ENCODE data around the gene HOXB3.

HOXB3 gene

DNA sequence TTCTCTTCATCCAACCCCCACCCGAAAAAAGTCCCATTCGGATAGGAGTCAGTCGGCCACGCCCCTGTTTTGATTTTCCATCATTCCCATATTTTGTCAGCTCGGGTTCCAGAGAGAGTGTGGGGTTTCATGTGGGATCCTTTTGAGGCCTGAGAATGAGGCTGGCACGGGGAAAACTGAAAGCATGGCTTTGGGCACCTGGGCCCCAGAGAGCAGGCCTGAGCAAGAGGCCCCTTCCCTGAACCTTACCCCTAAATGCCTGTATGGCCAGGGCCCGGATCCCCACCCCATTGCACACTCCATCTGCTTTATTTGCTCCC is 7.3 kb downstream of the HOXB3 start:
- DNase-seq = no peak

DNA sequence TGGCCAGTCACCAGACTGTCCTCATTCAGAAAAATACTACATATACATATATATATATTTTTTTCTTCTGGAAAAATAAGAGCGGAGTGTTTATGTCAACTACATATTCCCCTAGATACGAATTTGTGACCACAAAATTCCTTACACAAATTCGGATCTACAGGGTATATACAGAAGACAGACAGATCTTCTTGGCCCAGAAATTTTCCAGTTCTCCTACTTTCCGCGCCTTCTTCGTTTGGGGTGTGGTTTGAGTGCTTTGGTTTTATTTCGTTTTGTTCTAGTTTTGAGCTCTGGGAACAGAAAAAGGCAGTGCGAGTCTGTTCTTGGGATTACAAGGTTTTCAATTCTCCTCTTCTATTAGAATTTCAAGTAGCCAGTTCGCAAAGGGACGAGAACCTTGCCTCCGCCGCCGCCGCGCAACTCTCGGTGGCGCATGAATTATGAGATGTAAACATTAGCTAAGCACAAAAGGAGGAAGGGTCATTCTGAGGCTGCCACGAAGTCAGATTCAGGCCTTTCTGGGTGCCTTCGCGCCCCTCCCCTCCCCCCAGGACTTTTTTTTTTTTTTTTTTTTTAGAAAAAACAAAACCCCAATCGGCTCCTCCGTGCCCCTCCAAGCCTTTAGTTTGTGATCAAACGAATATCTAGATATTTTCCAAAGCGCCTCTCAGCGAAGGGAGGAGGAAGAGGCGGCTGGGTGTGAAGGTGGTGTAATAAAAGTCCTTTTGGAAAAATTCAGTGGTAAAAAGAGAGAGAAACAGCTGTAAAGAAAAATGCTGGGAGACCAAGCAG is 10.1 kb downstream of the HOXB3 start:
- no peak for DNase-seq

DNA sequence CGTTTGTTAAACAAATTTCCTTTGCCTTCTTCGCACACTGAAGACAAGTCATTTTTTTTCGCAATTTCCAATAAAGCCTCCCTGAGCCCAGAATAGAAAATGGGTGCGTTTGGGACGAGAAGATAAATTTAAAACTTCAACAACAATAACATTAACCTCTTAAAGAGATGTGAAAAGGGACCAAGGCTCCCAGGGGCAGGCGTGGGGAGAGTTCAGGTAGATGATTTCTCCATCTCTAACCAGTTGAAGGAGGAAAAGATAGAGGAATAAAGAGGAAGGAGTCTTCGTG is 10.6 kb downstream of the HOXB3 start:
- DNase-seq = no peak

DNA sequence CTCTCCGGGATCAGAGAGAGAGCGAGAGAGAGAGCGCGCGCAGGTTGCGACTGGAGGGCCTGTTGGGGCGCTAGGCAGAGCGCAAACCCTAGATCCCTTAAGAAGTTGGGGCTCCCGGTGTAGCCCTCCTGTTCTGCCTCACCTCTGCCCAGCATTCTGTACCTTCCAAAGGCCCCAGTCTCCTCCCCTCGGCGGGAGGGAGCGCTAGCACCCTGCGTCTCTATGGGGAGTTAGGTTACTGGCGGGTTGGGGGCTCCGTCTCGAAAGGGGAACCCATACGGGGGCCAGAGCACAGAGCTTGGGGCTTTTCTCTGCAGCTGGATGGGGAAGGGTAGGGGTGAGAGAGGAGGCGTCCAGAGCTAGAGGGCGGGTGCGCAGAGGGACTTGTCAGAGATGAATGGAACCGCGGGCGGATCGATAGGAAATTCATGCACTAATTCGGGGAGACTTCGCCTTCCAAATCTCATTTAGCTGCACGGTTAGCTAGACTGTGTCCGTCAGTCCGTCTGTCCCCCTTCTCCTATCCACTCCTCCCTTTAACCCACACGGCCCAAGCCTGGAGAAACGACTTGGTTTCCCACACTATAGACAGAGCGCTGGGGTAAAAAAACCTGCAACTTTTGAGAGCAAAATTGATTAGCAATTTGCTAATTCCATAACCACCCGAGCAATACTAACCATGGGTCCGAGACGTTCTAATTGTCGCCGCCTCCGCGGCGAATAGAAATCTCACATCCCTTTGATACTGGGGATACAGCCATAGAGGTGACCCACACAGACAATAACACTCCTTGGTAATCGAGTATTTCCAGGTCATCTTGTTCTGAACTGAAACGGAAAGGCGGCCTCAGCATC is 11.2 kb downstream of the HOXB3 start:
- DNase-seq = no peak

DNA sequence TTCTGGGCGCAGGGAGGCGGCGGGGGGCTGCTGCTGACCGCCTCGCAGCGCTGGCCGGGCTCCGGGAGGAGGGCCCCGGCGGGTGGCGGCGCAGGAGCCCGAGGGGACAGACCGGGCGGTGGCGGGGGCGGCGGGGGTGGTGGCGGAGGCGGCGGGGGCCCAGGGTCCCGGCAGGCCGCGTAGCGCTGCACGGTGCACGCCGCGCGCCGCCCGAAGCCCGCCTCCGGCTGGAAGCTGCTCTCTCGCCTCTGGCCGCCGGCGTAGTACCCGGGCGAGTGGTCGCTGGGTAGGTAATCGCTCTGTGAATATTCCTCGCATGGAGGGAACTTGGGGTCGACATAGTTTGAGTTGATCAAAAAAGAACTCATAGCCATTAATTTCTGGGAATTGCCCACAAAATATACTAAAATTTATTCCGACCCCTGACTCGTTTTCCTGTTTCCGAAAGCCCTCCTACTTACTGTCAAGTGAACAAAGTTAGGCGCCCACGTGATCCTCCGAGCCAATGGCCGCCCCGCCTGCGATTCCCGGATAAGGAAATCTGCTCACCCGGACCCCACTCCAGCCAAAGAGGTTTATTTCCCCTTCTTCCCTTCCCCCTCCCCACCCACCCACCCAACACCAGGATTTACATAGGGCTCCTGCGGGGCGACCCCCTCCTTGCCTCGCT is 12.0 kb downstream of the HOXB3 start, which contains the start of gene HOXB4:
Gene HOXB4, minus strand, starts transcription at position 405 of the 670 bp plus-strand sequence. Its CDS starts 31 bp downstream, at position 374.
- peak; percentile 63 for DNase-seq

DNA sequence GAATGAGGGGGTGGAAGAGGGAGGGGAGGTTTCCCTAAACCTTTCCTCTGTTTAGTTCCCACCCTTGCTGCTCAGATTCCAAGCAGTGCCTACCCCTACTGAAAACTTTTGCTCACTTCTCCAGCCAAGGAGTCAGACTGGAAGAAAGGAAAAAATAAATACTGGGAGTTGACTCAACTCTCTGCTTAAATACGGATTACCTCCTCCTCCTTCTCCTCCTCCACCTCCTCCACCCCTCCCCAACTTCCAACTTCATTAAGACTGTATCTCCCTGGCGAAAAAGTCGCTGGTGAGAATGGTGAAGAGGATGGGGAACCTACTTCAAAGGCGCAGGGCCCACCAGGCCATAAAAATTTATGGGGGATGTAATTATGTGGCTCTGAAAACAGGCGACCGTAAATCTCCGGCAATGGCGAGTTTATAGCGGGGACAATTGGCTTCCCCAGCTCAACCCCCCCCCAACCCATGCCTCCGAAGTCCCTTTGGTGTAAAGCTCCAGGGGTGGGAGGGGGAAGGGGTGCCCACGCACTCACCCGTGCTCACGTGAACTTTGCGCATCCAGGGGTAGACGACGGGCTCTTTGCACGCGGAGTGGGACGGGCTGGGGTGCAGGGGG is 12.6 kb downstream of the HOXB3 start:
- no peak for DNase-seq

DNA sequence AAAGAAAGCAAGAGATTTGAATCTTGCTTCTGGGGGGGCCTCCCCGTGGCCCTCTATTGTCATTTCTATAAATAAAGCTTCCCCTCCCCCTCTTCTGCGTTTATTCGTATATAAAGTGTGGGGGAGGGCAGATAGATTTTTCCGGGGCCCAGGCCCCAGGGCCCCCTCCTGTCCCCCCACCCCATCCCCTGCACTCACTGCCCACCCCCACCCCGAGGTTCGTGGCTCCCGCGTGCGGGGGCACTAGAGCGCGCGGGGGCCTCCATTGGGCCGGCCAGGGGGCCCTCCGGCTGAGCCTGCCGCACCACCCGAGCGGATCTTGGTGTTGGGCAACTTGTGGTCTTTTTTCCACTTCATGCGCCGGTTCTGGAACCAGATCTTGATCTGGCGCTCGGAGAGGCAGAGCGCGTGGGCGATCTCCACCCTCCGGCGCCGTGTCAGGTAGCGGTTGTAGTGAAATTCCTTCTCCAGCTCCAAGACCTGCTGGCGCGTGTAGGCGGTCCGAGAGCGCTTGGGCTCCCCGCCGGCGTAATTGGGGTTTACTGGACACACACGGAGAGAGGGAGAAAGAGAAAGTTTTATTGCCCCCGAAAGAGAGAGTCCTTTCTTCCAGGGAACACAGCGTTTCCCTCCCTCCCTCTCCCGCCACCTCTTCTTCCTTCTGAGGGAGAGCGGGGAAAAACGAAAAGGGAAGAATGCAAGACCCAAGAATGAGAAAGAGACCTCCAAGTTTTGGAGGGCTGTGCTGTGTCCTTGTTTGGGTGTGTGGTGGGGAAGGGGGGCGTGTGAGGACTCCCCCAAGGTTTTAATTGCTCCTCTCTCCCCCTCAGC is 13.3 kb downstream of the HOXB3 start:
- DNase-seq = no peak

DNA sequence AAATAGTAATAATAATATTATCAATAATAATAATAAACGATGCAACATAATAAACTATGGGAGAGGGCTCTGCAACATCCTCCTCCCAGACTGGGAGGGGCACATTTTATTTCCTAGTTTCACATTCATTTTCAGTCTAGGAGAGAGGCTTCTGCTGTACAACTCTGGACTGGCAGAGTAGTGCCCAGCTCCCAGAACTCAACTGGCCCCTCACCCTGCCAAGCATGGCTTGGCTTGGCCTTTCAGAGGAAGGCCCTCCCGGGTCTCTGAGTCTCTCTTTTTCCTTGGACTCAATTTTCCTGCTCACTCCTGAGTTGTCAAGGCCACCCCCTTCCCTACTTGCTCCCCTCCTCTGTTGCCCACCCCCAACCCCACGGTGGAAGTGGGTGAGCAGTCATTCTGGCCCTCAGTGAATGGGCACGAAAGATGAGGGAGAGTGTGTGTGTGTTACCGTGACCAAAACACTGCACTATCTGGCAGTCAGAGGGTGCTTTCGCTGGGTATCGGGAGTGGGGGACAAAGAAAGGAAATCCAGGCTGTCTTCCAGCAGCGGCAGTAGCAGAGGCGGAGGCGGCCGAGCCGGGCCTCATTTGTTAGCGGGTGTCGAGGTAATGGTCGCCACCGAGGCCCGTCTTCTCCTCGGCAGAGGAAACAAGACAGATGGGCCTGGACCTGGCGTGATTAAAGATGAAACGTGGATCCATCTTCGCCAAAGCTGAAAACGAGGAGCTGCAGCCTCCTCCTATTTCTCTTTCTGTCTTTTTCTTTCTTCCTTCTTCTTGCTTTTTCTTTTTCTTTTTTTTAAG is 14.2 kb downstream of the HOXB3 start:
- no peak for DNase-seq

DNA sequence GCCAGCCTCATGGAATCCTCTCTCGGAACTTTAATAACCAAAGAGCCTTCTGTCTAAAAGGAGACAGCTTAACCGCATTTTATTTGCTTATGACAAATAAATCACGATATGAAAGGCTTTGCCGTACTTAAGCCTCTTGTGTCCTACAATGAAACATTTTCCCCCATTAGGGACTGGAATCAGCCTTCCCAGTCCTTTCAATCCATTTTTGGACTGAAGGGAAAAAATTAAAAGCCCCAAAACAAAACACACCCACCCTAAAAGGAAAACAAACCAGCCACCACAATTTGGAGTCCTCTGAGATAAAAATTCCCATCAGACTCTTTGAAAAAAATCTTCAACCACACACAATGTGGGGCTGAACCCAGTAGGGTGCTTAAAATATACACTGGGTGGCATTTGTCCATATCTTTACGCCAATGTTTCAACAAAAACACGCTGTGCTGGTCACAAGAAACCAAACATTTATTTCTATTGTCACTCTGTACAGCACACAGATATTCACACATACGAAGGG is 14.9 kb downstream of the HOXB3 start:
- DNase-seq = no peak

DNA sequence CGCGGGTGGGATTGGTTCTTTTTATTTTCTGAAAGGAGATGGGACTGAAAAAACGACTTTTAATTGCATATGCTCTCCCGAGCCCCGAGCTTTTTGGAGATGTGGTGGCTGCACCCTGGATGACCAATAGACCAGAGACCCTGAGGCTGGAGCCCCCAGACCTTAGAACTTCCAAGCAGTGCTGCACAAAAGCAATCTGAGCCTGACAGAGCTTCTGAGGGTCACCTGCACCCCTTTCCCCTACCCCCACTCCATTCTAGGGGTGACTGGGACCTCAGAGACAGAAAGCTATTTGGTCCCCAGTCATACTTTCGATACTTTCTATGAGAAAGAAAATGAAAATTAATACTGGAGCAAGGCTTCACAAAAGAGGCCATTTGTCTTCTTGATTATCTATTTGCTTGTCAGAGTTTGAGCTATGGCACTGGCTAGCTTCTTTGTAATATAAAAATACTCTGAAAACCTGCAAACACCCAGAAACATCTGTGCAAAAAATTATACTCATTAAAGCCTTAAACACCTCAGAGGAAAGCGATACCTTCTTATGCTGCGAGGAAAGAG is 15.5 kb downstream of the HOXB3 start:
- DNase-seq = no peak

DNA sequence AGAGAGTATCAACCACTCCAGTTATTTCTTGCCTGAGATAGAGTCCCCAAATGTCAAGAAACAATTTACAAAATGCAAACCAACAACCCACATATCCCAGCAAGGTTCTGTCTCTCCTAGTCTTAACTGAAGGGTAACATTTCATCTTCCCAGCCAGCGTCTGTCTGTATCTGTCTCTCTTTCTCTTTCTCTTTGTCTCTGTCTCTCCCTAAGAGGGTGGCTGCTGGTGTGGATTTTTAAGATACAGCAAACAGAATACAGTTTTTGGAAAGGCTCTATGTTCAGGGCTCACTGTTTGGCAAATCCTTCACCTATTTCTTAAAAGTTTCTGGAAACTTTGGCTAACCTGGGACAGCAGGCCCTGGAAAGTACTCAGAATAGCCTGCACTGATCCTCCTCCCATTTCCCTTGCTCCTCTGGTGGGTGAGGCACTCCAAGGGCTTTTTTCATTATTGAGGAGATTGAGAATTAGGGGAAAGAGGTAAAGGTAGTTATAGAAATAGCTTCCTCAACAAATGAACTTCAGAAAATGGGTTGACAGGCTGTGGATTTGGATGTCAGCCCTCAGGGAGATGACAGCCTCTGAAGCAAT is 18.1 kb downstream of the HOXB3 start:
- DNase-seq = no peak

DNA sequence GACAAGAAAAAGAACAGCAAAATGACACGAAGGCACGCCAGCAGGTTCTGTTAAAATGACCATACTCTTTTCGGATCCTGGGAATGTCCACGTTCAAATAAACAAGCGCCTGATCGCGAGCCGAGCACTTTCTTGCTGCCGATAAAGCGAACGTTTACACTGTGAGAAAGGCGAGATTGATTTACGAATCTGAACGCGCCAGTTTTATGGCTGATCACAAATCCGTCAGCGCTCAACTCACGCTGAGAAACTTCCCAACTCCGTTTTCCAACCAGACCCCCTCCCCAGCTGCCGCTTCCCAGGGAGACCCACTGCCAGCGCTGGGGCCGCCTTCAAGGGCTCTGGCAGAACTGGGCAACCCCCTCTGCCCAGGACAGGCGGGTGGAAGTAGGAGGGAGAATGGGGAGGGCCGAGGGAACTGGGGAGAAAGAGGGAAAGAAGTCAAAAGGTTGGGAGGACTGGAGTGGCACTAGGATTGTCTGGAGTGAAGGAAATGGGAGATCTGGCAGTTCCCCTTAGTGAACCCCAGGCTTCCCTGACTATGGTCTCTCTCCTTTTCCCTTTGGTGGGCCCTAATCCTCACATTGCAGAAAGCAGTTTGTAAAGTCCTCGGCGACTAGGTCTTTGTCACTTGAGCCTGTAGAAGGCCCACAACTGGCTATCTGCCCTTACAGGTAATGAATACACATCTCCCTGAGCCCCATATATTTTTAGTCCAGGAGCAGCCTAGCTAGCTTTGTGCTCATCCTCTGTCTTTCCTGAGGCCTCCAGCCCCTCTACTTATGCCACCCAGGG is 18.8 kb downstream of the HOXB3 start:
- no peak for DNase-seq

DNA sequence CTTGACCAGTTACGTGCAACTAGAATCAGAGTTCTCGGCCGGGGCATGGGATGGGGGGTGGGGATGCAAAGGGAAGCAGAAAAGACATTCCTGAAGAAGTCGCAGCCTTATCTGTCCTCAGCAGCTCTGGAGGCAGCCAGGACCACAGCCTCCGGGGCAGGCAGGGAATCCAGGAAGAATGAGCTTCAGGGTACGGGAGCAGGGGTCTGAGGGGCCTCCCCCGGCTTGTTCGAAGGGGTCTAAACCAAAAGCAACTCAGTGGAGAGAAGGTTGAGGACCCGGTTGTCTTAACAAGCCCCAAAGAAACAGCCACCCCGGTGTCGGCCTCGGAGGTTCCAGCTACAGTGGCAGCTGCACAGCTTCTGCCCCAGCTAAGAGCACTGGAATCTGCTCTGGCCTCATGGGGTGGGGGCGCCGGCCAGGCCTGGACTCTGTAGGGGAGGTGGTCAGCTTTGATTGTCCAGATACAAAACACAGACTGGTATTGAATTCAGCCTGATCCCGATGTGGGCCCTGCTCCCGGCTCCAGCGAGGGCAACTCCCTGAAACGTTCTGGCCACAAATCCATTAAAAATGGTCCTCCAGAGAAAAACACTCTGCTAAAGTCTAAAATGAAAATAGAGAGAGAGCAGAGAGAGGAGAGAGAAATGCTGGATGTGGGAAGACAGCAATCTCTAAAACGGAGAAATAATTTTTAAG is 19.6 kb downstream of the HOXB3 start:
- DNase-seq = no peak

DNA sequence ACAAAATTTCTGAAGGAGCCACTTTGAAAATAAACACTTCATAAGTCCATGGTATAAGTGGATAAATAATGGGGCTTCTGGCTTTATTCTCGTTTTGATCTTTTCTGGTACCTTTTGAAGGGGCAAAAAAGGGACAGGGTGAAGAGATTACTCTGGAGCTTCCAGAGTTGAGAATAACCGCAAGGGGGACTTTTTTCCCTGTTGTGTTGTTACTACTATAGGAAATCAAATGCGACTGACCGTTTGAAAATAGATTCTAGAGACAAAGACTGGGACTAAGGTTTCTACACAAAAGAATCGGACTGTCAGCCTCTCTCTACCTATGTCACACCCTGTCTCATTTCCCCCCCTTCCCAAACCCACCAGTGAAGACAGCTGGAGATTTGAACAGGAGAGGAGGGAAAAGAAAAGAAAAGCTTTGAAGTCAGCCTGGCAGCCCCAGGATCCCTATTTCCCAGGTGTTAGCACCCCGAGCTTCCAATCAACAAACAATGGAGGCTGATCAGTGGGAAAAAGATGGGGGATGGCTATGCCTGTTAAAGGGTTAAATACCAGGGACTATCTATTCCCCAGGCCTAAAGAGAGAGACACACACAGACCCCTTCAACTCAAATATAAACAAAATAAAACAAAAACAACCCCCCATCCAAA is 20.2 kb downstream of the HOXB3 start:
- DNase-seq = no peak

DNA sequence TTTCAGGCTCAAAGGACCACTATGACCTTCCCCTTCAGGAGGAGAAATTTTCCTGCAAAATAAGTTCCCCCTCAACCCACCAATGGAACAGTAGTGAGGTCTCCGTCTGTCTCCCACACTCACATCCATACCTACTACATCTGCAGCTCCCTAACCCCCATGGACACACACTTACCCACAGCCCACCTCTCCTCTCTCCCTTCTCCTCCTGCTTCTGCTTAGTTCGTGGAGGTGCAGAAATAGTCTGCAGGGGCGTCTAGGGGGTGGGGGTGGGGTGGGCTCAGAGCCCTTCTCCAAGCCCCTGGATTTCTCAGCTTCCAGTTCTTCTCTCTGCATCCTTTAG is 20.8 kb downstream of the HOXB3 start:
- no peak for DNase-seq

DNA sequence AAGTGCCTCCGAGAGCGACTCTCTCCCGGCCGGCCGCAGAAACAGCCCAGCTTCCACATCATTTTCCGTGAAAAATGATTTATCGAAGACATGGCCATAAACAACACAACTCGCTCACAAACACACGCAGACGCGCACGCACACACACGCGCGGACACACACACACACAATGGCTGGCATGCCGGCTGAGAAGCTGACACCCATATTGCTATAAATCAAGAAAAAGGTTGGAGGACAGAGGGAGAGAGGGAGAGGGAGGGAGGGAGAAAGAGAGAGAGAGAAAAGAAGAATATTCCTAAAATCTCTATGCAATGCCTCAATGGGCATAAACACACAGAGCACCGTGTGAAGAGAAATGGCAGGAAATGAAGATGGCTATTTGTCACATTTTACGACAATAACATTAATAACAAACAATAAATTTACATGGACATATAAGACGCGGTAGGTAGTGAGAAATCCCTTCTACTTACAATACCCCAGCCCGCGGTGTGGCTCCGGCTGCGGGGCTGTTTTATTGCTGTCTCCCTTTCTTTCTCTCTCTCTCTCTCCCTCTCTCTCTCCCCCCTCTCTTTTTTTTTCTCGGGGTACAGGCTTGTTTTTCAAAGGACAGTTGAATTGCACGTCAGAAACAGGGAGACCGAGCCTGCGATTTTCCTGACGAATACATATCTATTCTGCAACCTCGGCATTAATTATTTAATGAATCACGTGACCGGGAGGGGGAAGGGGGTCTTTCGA is 21.4 kb downstream of the HOXB3 start:
- no peak for DNase-seq

DNA sequence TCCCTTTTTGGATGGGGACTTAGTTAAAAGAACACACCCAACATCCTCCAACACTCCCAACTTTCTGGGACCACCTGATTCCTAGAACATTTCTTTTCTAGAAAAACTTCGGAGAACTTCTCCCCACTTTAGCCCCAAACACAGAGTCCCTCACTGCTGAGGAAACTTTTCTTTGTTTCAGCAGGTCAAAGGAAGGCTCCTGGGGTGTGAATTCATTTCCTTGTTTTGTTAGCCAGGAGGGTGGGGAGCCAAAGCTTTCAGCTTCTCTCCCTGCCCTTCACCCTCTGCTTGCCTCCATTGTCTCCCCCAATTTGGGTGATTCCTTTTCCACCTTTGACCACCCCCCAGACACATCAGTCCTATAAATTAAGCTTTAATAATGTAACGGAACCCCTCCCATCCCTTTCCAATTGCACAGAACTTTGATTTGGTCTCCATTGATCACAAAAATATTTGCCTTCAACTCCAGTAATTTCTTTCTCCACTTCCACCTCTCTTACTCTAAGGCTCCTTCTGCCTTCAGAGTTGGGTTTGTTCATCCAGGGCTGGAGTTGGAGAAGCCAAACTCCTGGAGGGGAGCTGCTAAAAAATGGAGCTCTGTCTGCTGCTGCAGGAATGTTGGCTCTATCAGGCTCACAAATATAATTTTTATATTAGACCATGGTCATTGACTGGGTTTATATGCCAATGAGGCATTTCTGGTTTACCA is 22.2 kb downstream of the HOXB3 start:
- DNase-seq = no peak
